HEK293 (cell line): ENCODE measurements around the gene CCSER2.
A peak's percentile ranks its signal among the peaks of the same experiment; 100 is the strongest.
"Not testable (repeated sequence)": the region's sequence is repeated elsewhere in the genome, so short reads cannot be mapped to it uniquely, and the experiment has no call there.

ENCODE experiments used
- CTCF ChIA-PET: fragments of 350-600 bp; formaldehyde crosslinking; extraction: SDS; loops from one replicate; lab custom pipeline; 2021; ENCODE audit warnings: antibody characterized with exemption; lab: Yijun Ruan, JAX
- POLR2A ChIA-PET: fragments of 300-600 bp; formaldehyde crosslinking; extraction: SDS; loops from one replicate; lab custom pipeline; 2020; ENCODE audit warnings: antibody characterized with exemption, inconsistent platforms; lab: Yijun Ruan, JAX
- H3K27ac ChIP-seq: fragments of 200-500 bp; sonication (Bioruptor generic); 2 replicates; pipeline ENCODE4 v1.5.1; 2014; ENCODE audit warnings: low read depth, low read length, control low read depth, inconsistent platforms; ENCODE audit errors: extremely low read depth
- H3K36me3 ChIP-seq, 2 experiments: fragments of 200-500 bp in 1 of 2; sonication (Bioruptor generic) in 1 of 2; 1 replicate in 1 of 2; 2 replicates in 1 of 2; pipeline ENCODE4 v1.5.1; 2014 to 2017; ENCODE audit warnings: inconsistent platforms in 2 of 2, low read length in 2 of 2; ENCODE audit not compliant: control insufficient read depth in 2 of 2, insufficient read depth in 1 of 2
- H3K4me1 ChIP-seq: fragments of 200-500 bp; sonication (Bioruptor generic); 2 replicates; pipeline ENCODE4 v1.5.1; 2014; ENCODE audit warnings: mild to moderate bottlenecking, low read length, inconsistent platforms; ENCODE audit not compliant: control insufficient read depth, insufficient read depth
- H3K4me3 ChIP-seq: 2 replicates; pipeline ENCODE4 v1.5.1; 2011; ENCODE audit warnings: low read depth, mild to moderate bottlenecking, control low read depth, low read length, moderate library complexity
- H3K9me3 ChIP-seq: fragments of 200-500 bp; sonication (Bioruptor generic); 2 replicates; pipeline ENCODE4 v1.5.1; 2014; ENCODE audit warnings: low read depth, low read length, inconsistent platforms; ENCODE audit not compliant: control insufficient read depth, insufficient read depth
- HOXA7 ChIP-seq: sonication (generic); formaldehyde crosslinking; IDR thresholded peaks from 2 replicates; pipeline ENCODE4 v1.8.1; 2022; ENCODE audit warnings: missing genetic modification reagents, borderline replicate concordance
- HOXC10 ChIP-seq: sonication (generic); formaldehyde crosslinking; IDR thresholded peaks from 2 replicates; pipeline ENCODE4 v1.8.1; 2023; ENCODE audit warnings: mild to moderate bottlenecking, missing genetic modification reagents
- KLF10 ChIP-seq: fragments of 450-650 bp; IDR thresholded peaks from 2 replicates; pipeline ENCODE4 v1.5.1; 2018; ENCODE audit warnings: missing biosample characterization, mild to moderate bottlenecking, missing genetic modification characterization
- SCRT2 ChIP-seq: fragments of 450-650 bp; formaldehyde crosslinking; IDR thresholded peaks from 2 replicates; pipeline ENCODE4 v1.5.1; 2016; ENCODE audit warnings: missing biosample characterization, missing genetic modification characterization
- TSHZ1 ChIP-seq: fragments of 450-650 bp; formaldehyde crosslinking; IDR thresholded peaks from 2 replicates; pipeline ENCODE4 v1.5.1; 2016; ENCODE audit warnings: missing biosample characterization, missing genetic modification characterization, borderline replicate concordance
- ZNF133 ChIP-seq: fragments of 450-650 bp; formaldehyde crosslinking; IDR thresholded peaks from 2 replicates; pipeline ENCODE4 v1.5.1; 2016; ENCODE audit warnings: missing biosample characterization, missing genetic modification characterization
- ZNF155 ChIP-seq: fragments of 450-650 bp; formaldehyde crosslinking; IDR thresholded peaks from 2 replicates; pipeline ENCODE4 v1.5.1; 2016; ENCODE audit warnings: missing biosample characterization, missing genetic modification characterization
- ZNF16 ChIP-seq: fragments of 450-650 bp; formaldehyde crosslinking; IDR thresholded peaks from 2 replicates; pipeline ENCODE4 v1.5.1; 2016; ENCODE audit warnings: low read depth, missing biosample characterization, missing genetic modification characterization
- ZNF184 ChIP-seq: fragments of 450-650 bp; IDR thresholded peaks from 2 replicates; pipeline ENCODE4 v1.5.1; 2018; ENCODE audit warnings: missing biosample characterization, mild to moderate bottlenecking, missing genetic modification characterization
- ZNF2 ChIP-seq: fragments of 450-650 bp; formaldehyde crosslinking; IDR thresholded peaks from 2 replicates; pipeline ENCODE4 v1.5.1; 2016; ENCODE audit warnings: missing biosample characterization, missing genetic modification characterization
- ZNF23 ChIP-seq: fragments of 450-650 bp; formaldehyde crosslinking; IDR thresholded peaks from 2 replicates; pipeline ENCODE4 v1.5.1; 2016; ENCODE audit warnings: missing biosample characterization, missing genetic modification characterization, borderline replicate concordance
- ZNF24 ChIP-seq: fragments of 450-650 bp; formaldehyde crosslinking; IDR thresholded peaks from 2 replicates; pipeline ENCODE4 v1.5.1; 2016; ENCODE audit warnings: missing biosample characterization, missing genetic modification characterization
- ZNF248 ChIP-seq: fragments of 450-650 bp; formaldehyde crosslinking; IDR thresholded peaks from 2 replicates; pipeline ENCODE4 v1.5.1; 2017; ENCODE audit warnings: missing biosample characterization, missing genetic modification characterization
- ZNF302 ChIP-seq: fragments of 450-650 bp; formaldehyde crosslinking; IDR thresholded peaks from 2 replicates; pipeline ENCODE4 v1.5.1; 2016; ENCODE audit warnings: missing biosample characterization, missing genetic modification characterization, low read depth
- ZNF335 ChIP-seq: fragments of 450-650 bp; formaldehyde crosslinking; conservative IDR thresholded peaks from 2 replicates; pipeline ENCODE4 v1.5.1; 2016; ENCODE audit warnings: missing biosample characterization, missing genetic modification characterization
- ZNF366 ChIP-seq: fragments of 450-650 bp; formaldehyde crosslinking; conservative IDR thresholded peaks from 2 replicates; pipeline ENCODE4 v1.5.1; 2016; ENCODE audit warnings: missing biosample characterization, missing genetic modification characterization
- ZNF621 ChIP-seq: fragments of 450-650 bp; formaldehyde crosslinking; IDR thresholded peaks from 2 replicates; pipeline ENCODE4 v1.5.1; 2017; ENCODE audit warnings: missing biosample characterization, missing genetic modification characterization
- ZNF645 ChIP-seq: fragments of 450-650 bp; formaldehyde crosslinking; IDR thresholded peaks from 2 replicates; pipeline ENCODE4; 2016; ENCODE audit warnings: missing biosample characterization, missing genetic modification characterization
- TF ChIP-seq, protein P1 (sequence below): fragments of 450-650 bp; formaldehyde crosslinking; IDR thresholded peaks from 2 replicates; pipeline ENCODE4 v1.5.1; 2016; ENCODE audit warnings: missing biosample characterization, missing genetic modification characterization
- TF ChIP-seq, protein P2 (sequence below): fragments of 450-650 bp; formaldehyde crosslinking; IDR thresholded peaks from 2 replicates; pipeline ENCODE4 v1.5.1; 2017; ENCODE audit warnings: missing biosample characterization, missing genetic modification characterization

The CCSER2 gene

DNA sequence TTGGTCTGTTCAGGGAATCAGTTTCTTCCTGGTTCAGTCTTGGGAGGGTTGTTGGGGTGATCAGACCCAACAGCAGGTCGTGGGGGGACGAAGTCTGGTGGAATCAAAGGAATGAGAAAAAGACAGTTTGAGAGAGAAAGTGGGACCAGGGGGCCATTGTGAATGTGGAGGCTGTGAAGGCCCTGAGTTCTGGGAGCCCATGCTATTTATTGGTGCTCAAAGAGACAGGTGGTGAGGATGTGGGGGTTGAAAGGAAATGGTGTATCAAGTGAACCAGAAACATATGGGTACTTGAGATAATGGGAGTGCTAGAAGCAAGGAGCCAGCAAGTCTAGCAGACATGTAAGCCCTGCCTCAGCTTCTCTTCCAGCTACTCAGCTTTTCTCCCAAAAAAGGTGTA, 84.1 kb downstream of the CCSER2 start:
- Histone ChIP-seq H3K36me3 (peaks cover 0 to 6% of the 10 kb centered on the region in 2 experiments; a peak in 1 of 3 replicates), H3K4me1 (no peaks in the 10 kb centered on the region), H3K9me3 (no peaks in the 10 kb centered on the region; the same call in 1 of the 2 replicates), H3K4me3 (no peak overlapping the region), H3K27ac (no peak overlapping the region)
- TF ChIP-seq ZNF184 (tag by site-specific recombination): no peak
- no peak for TF ChIP-seq ZNF302 (tag by site-specific recombination)
- TF ChIP-seq ZNF645 (tag by site-specific recombination): no peak
- no peak for TF ChIP-seq ZNF155
- no peak for TF ChIP-seq TSHZ1 (tag by site-specific recombination)
- no peak for TF ChIP-seq ZNF133 (tag by site-specific recombination)
- no peak for TF ChIP-seq ZNF2 (tag by site-specific recombination)
- TF ChIP-seq ZNF24 (tag by site-specific recombination): no peak
- CTCF ChIA-PET: interaction anchor here (0.9 to 1.1 kb wide), 2 partner anchors 37 to 54 kb away, joined by 3 to 5 read pairs; no protein-coding TSS in a partner anchor
- POLR2A ChIA-PET: interaction anchor here (0.7 kb wide), 1 partner anchor 9 kb away, joined by 3 read pairs; no protein-coding TSS in a partner anchor

DNA sequence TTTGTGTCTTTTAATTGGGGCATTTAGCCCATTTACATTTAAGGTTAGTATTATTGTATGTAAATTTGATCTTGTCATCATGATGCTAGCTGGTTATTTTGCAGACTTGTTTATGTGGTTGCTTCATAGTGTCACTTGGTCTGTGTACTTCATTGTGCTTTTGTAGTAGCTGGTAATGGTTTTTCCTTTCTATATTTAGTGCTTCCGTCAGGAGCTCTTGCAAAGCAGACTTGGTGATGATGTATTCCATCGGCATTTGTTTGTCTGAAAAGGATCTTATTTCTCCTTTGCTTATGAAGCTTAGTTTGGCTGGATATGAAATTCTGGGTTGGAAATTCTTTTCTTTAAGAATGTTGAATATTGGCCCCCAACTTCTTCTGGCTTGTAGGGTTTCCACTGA, 85.7 kb downstream of the CCSER2 start:
- H3K9me3 ChIP-seq, POLR2A ChIA-PET, H3K4me1 ChIP-seq, H3K4me3 ChIP-seq, H3K27ac ChIP-seq, H3K36me3 ChIP-seq: not testable (repeated sequence)
- CTCF ChIA-PET: interaction anchor here (1.0 to 2.0 kb wide), 3 partner anchors 16 to 62 kb away, joined by 3 to 8 read pairs (median 7); no protein-coding TSS in a partner anchor

DNA sequence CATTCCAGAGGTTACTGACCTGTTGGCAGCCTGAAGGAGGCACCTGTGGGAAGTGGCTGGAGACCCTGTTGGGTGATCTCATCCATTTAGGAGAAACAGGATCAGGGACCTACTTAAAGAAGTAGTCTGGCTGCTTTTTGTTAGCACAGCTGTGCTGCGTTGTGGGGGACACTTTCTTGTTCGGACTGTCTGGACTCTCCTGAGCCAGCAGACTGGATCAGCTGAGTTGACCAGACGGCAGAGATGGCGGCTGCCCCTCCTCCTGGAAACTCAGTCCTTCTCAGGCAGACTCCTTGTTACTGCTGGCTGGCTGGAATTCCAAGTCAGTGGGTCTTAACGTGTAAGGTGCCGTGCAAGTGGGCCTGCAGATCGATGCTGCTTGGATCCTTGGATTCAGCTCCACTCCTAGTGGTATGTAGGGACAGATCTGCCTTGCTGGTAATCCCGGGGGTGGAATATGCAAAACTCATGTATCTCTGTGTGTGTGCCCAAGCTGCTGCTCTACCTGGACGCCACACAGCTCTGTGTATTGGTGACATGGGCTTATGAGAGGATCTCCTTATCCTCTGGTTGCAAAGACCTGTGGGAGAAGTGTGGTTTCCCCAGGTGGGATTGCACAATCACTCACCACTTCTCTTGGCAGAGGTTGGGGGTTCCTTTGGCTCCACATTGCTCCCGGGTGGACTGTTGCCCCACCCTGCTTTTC, 87.3 kb downstream of the CCSER2 start:
- POLR2A ChIA-PET: no interaction called here
- no peaks in the 10 kb centered on the region; the same call in 1 of the 2 replicates for H3K9me3 ChIP-seq
- H3K4me3 ChIP-seq: no peak overlapping the region
- CTCF ChIA-PET: interaction anchor here (0.7 to 2.0 kb wide), 2 partner anchors 14 to 41 kb away, joined by 3 to 7 read pairs; no protein-coding TSS in a partner anchor
- no peaks in the 10 kb centered on the region for H3K4me1 ChIP-seq
- H3K36me3 ChIP-seq: peaks cover 0 to 6% of the 10 kb centered on the region in 2 experiments; a peak in 1 of 3 replicates
- TF ChIP-seq SCRT2 (tag by site-specific recombination) (peak; percentile 53), KLF10 (tag by site-specific recombination) (no peak)
- H3K27ac ChIP-seq: no peak overlapping the region

DNA sequence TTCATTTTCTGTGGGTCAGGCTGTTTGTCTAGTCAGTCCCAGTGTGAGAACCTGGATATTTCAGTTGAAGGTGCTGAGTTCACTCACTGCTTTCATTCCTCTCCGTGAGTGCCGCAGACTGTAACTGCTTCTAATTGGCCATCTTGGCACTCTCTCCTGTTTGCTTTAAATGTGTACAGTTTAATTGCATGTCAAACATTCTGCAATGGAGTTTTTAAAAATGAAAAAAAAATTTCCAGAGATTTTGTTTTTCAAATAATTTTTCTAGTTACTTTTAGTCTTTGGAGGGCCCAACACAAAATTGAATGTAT, 87.8 kb downstream of the CCSER2 start:
- H3K4me1 ChIP-seq: no peaks in the 10 kb centered on the region
- H3K27ac ChIP-seq: no peak overlapping the region
- H3K4me3 ChIP-seq: no peak overlapping the region
- ChIA-PET CTCF (interaction anchor here (2.0 kb wide), 1 partner anchor 13 kb away, joined by 7 read pairs; no protein-coding TSS in a partner anchor), POLR2A (no interaction called here)
- no peaks in the 10 kb centered on the region; the same call in 1 of the 2 replicates for H3K9me3 ChIP-seq
- peaks cover 0 to 6% of the 10 kb centered on the region in 2 experiments; a peak in 1 of 3 replicates for H3K36me3 ChIP-seq
- TF ChIP-seq, protein P1, sequence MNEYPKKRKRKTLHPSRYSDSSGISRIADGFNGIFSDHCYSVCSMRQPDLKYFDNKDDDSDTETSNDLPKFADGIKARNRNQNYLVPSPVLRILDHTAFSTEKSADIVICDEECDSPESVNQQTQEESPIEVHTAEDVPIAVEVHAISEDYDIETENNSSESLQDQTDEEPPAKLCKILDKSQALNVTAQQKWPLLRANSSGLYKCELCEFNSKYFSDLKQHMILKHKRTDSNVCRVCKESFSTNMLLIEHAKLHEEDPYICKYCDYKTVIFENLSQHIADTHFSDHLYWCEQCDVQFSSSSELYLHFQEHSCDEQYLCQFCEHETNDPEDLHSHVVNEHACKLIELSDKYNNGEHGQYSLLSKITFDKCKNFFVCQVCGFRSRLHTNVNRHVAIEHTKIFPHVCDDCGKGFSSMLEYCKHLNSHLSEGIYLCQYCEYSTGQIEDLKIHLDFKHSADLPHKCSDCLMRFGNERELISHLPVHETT (tag by site-specific recombination): no peak
- no peak for TF ChIP-seq ZNF366 (tag by site-specific recombination)
- TF ChIP-seq HOXC10: no peak
- no peak for TF ChIP-seq ZNF621
- TF ChIP-seq, protein P2, sequence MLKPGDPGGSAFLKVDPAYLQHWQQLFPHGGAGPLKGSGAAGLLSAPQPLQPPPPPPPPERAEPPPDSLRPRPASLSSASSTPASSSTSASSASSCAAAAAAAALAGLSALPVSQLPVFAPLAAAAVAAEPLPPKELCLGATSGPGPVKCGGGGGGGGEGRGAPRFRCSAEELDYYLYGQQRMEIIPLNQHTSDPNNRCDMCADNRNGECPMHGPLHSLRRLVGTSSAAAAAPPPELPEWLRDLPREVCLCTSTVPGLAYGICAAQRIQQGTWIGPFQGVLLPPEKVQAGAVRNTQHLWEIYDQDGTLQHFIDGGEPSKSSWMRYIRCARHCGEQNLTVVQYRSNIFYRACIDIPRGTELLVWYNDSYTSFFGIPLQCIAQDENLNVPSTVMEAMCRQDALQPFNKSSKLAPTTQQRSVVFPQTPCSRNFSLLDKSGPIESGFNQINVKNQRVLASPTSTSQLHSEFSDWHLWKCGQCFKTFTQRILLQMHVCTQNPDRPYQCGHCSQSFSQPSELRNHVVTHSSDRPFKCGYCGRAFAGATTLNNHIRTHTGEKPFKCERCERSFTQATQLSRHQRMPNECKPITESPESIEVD: no peak
- no peak for TF ChIP-seq ZNF16 (tag by site-specific recombination)
- no peak for TF ChIP-seq HOXA7 (CRISPR knock-in tag)
- TF ChIP-seq ZNF248 (tag by site-specific recombination): no peak
- no peak for TF ChIP-seq ZNF335 (tag by site-specific recombination)
- TF ChIP-seq ZNF23 (tag by site-specific recombination): no peak
